DLD1 (cell line): ENCODE measurements around the gene VCAM1.

Experiments used
- in situ Hi-C: cut with HindIII; loops from 2 replicates; pipeline ENCODE4 v1.10.0; 2017; ENCODE audit warnings: low sequenced_read_pairs

The VCAM1 gene

GRCh38 chr1:100722221-100722620 is 2.7 kb downstream of the VCAM1 start:
- in situ Hi-C loops = no loop called here

- in situ Hi-C loops = no loop called here
Measured at GRCh38 chr1:100724281-100724680, 4.7 kb downstream of the VCAM1 start.

GRCh38 chr1:100730130-100730529 is 10.6 kb downstream of the VCAM1 start:
- in situ Hi-C loops = no loop called here

- in situ Hi-C loops = no loop called here
Measured at GRCh38 chr1:100731309-100731708, 11.8 kb downstream of the VCAM1 start.

- in situ Hi-C loops = no loop called here
Measured at GRCh38 chr1:100731758-100732157, 12.2 kb downstream of the VCAM1 start.

GRCh38 chr1:100734676-100735075 is 15.1 kb downstream of the VCAM1 start:
- in situ Hi-C loops = no loop called here

GRCh38 chr1:100735244-100735643 is 15.7 kb downstream of the VCAM1 start:
- in situ Hi-C loops = no loop called here

GRCh38 chr1:100736324-100736723 is 16.8 kb downstream of the VCAM1 start:
- in situ Hi-C loops = no loop called here

GRCh38 chr1:100736746-100737145 is 17.2 kb downstream of the VCAM1 start:
- in situ Hi-C loops = no loop called here

- in situ Hi-C loops = no loop called here
Measured at GRCh38 chr1:100746542-100746932, 27.0 kb downstream of the VCAM1 start.

GRCh38 chr1:100747771-100748170 is 28.2 kb downstream of the VCAM1 start:
- in situ Hi-C loops = no loop called here

- in situ Hi-C loops = no loop called here
Measured at GRCh38 chr1:100750005-100750885, 30.7 kb downstream of the VCAM1 start.

- in situ Hi-C loops = no loop called here
Measured at GRCh38 chr1:100752791-100753190, 33.2 kb downstream of the VCAM1 start.

GRCh38 chr1:100757946-100758345 is 38.4 kb downstream of the VCAM1 start:
- in situ Hi-C loops = no loop called here

- in situ Hi-C loops = no loop called here
Measured at GRCh38 chr1:100759188-100759587, 39.6 kb downstream of the VCAM1 start.

- in situ Hi-C loops = no loop called here
Measured at GRCh38 chr1:100760511-100760910, 41.0 kb downstream of the VCAM1 start.

- in situ Hi-C loops = no loop called here
Measured at GRCh38 chr1:100762461-100762860, 42.9 kb downstream of the VCAM1 start.

- in situ Hi-C loops = no loop called here
Measured at GRCh38 chr1:100767176-100767890, 47.8 kb downstream of the VCAM1 start.

- in situ Hi-C loops = no loop called here
Measured at GRCh38 chr1:100769323-100769722, 49.8 kb downstream of the VCAM1 start.

GRCh38 chr1:100769906-100770646 is 50.5 kb downstream of the VCAM1 start:
- in situ Hi-C loops = no loop called here

GRCh38 chr1:100773444-100773843 is 53.9 kb downstream of the VCAM1 start:
- in situ Hi-C loops = no loop called here
